ENCODE results near the gene DISP2. TPM values are rescaled to one million over a fixed set of nuclear protein-coding genes. Genes with fewer than 3 reads are reported as not detected.

DISP2 gene
- total and polyA plus RNA-seq, 2 donors from 2014 or later: 0.04 to 0.69 TPM

GRCh38 chr15:40320931-40321371 lies 37.1 kb upstream of the DISP2 start:
- peak; percentile 25 for FAIRE-seq
- peak in 4 of 5 donors; percentile 41 to 76 (median 70) for DNase-seq
- Histone ChIP-seq H3K4me1 (ENCODE audit: control insufficient read depth in 2 of 3, insufficient read depth in 2 of 3, low read depth in 1 of 3, low read length in 3 of 3) (peaks cover 0 to 7% (median 0%) of the 10 kb centered on the region in 3 donors), H3K27me3 (ENCODE audit: control insufficient read depth, insufficient read depth, low read length) (no peaks in the 10 kb centered on the region), H3K9me3 (ENCODE audit: control insufficient read depth in 2 of 3, insufficient read depth in 1 of 3, low read length in 3 of 3) (no peaks in the 10 kb centered on the region), H3K4me3 (ENCODE audit: low read length in 3 of 3) (no peak overlapping the region), H3K27ac (ENCODE audit: low read depth in 2 of 2, low read length in 2 of 2) (no peak overlapping the region), H3K9ac (ENCODE audit: low read length in 3 of 3) (no peak overlapping the region), H3K36me3 (ENCODE audit: control insufficient read depth in 2 of 3, insufficient read depth in 3 of 3, low read length in 3 of 3) (no peaks in the 10 kb centered on the region)
- peak; percentile 78 for TF ChIP-seq CTCF (IDR thresholded peaks at IDR 0.05; ENCODE audit: borderline replicate concordance, extremely low read depth, insufficient read depth)
- intact Hi-C loops (cut with DNase I): no loop called here

GRCh38 chr15:40322531-40323238 lies 35.3 kb upstream of the DISP2 start:
- H3K4me3 ChIP-seq (ENCODE audit: low read length in 3 of 3): peak overlapping the region in 1 of 3 donors; percentile 38
- peak overlapping the region in 1 of 2 donors; percentile 24 for H3K27ac ChIP-seq (ENCODE audit: low read depth in 2 of 2, low read length in 2 of 2)
- H3K27me3 ChIP-seq (ENCODE audit: control insufficient read depth, insufficient read depth, low read length): no peaks in the 10 kb centered on the region
- peaks cover 0 to 7% (median 0%) of the 10 kb centered on the region in 3 donors for H3K4me1 ChIP-seq (ENCODE audit: control insufficient read depth in 2 of 3, insufficient read depth in 2 of 3, low read depth in 1 of 3, low read length in 3 of 3)
- H3K9ac ChIP-seq (ENCODE audit: low read length in 3 of 3): no peak overlapping the region
- FAIRE-seq (no peak), DNase-seq (peak; percentile 34 to 69 (median 58))
- TF ChIP-seq CTCF (IDR thresholded peaks at IDR 0.05; ENCODE audit: borderline replicate concordance, extremely low read depth, insufficient read depth): no peak
- no peaks in the 10 kb centered on the region for H3K9me3 ChIP-seq (ENCODE audit: control insufficient read depth in 2 of 3, insufficient read depth in 1 of 3, low read length in 3 of 3)
- intact Hi-C loops (cut with DNase I): no loop called here
- no peaks in the 10 kb centered on the region for H3K36me3 ChIP-seq (ENCODE audit: control insufficient read depth in 2 of 3, insufficient read depth in 3 of 3, low read length in 3 of 3)

- FAIRE-seq (no peak), DNase-seq (peak; percentile 96 to 99 (median 97))
- no peaks in the 10 kb centered on the region for H3K9me3 ChIP-seq (ENCODE audit: control insufficient read depth in 2 of 3, insufficient read depth in 1 of 3, low read length in 3 of 3)
- peak within 1 kb of the TSS in 1 of 2 donors; percentile 24 for H3K27ac ChIP-seq (ENCODE audit: low read depth in 2 of 2, low read length in 2 of 2)
- peak within 1 kb of the TSS in 2 of 3 donors; percentile 44 to 50 for H3K4me3 ChIP-seq (ENCODE audit: low read length in 3 of 3)
- H3K36me3 ChIP-seq (ENCODE audit: control insufficient read depth in 2 of 3, insufficient read depth in 3 of 3, low read length in 3 of 3): no peaks in the 10 kb centered on the region
- intact Hi-C loops (cut with DNase I): no loop called here
- H3K9ac ChIP-seq (ENCODE audit: low read length in 3 of 3): peak within 1 kb of the TSS in 2 of 3 donors; percentile 16 to 41
- H3K4me1 ChIP-seq (ENCODE audit: control insufficient read depth in 2 of 3, insufficient read depth in 2 of 3, low read depth in 1 of 3, low read length in 3 of 3): peaks cover 0 to 10% (median 0%) of the 10 kb centered on the region in 3 donors
- peak; percentile 41 for TF ChIP-seq CTCF (IDR thresholded peaks at IDR 0.05; ENCODE audit: borderline replicate concordance, extremely low read depth, insufficient read depth)
- no peaks in the 10 kb centered on the region for H3K27me3 ChIP-seq (ENCODE audit: control insufficient read depth, insufficient read depth, low read length)
Observed at GRCh38 chr15:40323239-40323952, 34.6 kb upstream of the DISP2 start, which contains the start of gene INAFM2. Gene INAFM2, plus strand, starts transcription at chr15:40323692. Its CDS starts 364 bp downstream, at chr15:40324056.
